Measurements from ENCODE around the gene CBX5.

DNA sequence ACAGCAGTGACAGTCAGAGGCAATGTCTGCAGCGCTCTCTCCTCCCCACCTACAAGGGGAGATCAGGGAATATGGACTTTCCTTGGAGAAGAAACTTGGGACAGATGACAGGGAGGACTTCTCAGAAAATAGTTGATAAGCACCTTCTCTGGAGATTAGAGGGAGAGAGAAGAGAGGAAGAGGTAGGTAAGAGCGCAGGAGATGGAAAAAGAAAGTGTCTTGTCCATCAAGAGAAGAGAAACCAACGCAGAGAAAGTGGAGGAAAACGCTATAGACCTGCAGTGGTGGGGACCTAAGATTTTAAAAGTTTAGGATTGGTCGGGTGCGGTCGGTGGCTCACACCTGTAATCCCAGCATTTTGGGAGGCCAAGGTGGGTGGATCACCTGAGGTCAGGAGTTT is 75.6 kb downstream of the CBX5 start:
- no peak for TF ChIP-seq POLR2A (IDR thresholded peaks at IDR 0.05)
- TF ChIP-seq, protein P1, sequence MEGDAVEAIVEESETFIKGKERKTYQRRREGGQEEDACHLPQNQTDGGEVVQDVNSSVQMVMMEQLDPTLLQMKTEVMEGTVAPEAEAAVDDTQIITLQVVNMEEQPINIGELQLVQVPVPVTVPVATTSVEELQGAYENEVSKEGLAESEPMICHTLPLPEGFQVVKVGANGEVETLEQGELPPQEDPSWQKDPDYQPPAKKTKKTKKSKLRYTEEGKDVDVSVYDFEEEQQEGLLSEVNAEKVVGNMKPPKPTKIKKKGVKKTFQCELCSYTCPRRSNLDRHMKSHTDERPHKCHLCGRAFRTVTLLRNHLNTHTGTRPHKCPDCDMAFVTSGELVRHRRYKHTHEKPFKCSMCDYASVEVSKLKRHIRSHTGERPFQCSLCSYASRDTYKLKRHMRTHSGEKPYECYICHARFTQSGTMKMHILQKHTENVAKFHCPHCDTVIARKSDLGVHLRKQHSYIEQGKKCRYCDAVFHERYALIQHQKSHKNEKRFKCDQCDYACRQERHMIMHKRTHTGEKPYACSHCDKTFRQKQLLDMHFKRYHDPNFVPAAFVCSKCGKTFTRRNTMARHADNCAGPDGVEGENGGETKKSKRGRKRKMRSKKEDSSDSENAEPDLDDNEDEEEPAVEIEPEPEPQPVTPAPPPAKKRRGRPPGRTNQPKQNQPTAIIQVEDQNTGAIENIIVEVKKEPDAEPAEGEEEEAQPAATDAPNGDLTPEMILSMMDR (IDR thresholded peaks at IDR 0.05): no peak

Measured in lower leg skin (tissue), 3 donors.